ENCODE data around the gene KEL.

The KEL gene

GRCh38 chr7:142896741-142897379 is 65.3 kb downstream of the KEL start:
- DNase-seq = no peak

GRCh38 chr7:142896151-142896550 is 66.0 kb downstream of the KEL start:
- DNase-seq = no peak

DNA sequence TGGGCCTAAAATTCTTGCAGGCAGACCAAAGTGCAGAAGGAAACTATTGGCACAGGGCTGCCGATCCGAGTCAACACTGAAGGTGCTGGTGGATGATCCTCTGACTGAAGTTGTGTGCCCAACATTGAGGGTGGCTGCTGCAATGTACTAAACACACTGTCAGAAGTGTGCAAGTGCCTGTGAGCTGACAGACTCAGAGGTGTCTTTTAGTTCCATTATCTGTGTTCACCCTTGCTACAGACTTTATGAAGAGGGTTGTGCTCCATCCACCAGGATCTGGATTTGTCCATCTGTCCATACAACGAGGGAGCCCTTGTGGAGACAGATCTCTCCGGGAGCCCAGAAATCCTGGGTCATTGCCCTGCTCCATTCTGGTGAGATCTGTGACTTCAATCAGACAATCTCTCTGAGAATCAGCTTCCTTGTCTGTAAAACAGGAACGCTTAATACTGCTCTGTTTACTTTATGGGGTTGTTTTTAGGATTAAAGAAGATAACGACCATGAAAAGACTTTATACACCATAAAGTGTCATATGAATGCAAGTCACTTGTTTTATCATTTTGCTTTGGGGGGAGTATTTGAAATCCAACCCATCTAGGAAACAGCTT is 67.1 kb downstream of the KEL start:
- DNase-seq = no peak

DNA sequence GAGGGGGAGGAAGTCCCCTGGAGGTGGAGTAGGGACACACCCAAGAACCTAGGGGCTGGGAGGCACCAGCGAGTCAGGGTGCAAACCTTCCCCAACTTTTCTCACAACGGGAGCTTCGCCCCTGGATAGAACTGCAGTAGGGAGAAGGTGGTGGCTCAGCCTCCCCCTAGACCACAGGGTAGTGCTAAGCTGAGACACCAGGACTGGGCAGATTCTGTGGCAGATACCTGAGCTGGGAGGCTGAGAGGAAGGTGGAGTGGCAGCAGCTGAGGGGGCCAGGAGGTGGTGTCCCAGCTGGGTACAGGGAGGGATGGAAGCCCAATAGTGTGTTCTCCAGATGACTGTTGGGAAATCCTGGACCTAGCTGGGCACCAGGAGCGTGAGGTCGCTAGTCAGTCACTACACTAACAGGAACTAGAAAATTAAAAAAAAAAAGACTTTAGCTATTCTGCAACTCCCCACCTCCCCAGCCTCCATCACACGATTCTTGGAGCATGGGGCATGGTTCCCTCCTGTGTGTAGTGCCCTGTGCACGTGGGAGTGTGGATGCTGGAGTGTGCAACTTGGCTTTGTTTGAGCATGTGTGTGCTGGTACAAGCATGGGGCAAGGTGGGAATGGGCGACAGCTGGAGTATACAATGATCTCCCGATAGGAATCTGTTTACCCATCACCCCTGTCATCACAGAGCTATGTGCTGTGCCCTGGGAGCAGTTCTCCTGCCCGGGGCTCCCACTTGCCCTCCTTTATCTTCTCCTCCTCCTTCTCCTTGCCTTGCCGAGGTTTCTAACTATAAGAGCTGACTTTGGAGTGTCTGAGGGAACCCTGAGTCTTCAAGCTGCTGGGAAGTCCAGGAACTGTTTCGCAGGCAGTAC is 67.8 kb downstream of the KEL start:
- DNase-seq = no peak

- no peak for DNase-seq
These were observed 69.2 kb downstream of the KEL start for GRCh38 chr7:142892951-142893350.

DNA sequence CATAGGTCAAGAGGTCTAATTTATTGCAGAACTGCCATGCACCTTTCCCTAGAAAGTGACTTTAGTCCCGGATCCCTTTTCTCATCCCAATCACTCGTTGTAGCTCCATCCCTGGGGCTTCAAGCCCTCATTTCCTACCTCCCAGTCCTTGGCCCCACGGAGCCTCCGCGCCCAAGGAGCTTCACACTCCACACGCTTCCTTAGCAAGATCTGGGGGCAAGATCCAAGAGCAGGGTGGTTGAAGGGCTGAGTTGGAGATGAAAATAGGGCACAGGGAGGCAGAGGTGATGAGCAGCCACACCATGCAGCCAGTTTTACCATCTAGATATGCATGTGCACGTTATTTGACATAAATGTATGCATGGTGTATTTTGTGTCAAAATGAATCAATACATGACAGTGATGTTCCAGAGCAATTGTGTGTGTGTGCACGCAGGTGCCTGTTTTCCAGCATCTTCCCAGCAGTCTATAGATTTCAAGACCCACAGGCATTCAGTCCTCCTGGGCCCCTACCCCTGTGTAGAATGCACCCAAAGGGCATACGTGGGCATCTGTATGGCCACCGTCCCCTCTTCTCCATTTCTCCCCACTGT is 70.6 kb downstream of the KEL start:
- DNase-seq = no peak
